DOHH2 (cell line): Measurements from ENCODE around the gene CCR7.

Experiments used
- H3F3A ChIP-seq: fragments of 200-600 bp; sonication (generic), shearing (Covaris generic); 2 replicates; pipeline ENCODE4 v1.6.0; 2016; ENCODE audit warnings: antibody characterized with exemption, mild to moderate bottlenecking; ENCODE audit not compliant: control insufficient read depth, insufficient read depth
- H3K27ac ChIP-seq: fragments of 200-600 bp; sonication (generic); 2 replicates; pipeline ENCODE4 v1.5.1; 2014; ENCODE audit warnings: low read depth, mild to moderate bottlenecking, low read length, moderate library complexity
- H3K27me3 ChIP-seq: fragments of 200-600 bp; sonication (generic); 2 replicates; pipeline ENCODE4 v1.6.1; 2014; ENCODE audit warnings: mild to moderate bottlenecking, low read length, mixed read lengths; ENCODE audit not compliant: control insufficient read depth
- H3K36me3 ChIP-seq: fragments of 200-600 bp; sonication (generic); 2 replicates; pipeline ENCODE4 v1.6.1; 2014; ENCODE audit warnings: mild to moderate bottlenecking, low read length, moderate library complexity, mixed read lengths; ENCODE audit not compliant: control insufficient read depth
- H3K4me1 ChIP-seq: fragments of 200-600 bp; sonication (generic); 2 replicates; pipeline ENCODE4 v1.6.1; 2014; ENCODE audit warnings: mild to moderate bottlenecking, low read length, mixed read lengths; ENCODE audit not compliant: control insufficient read depth
- H3K4me2 ChIP-seq: fragments of 200-600 bp; sonication (generic); 2 replicates; pipeline ENCODE4 v1.6.0; 2014; ENCODE audit warnings: mild to moderate bottlenecking, low read length, moderate library complexity
- H3K4me3 ChIP-seq: fragments of 200-600 bp; sonication (generic); 2 replicates; pipeline ENCODE4 v1.5.1; 2014; ENCODE audit warnings: mild to moderate bottlenecking, low read length, mixed read lengths
- H3K79me2 ChIP-seq: fragments of 200-600 bp; sonication (generic); 2 replicates; pipeline ENCODE4 v1.6.1; 2014; ENCODE audit warnings: mild to moderate bottlenecking, low read length, mixed read lengths; ENCODE audit not compliant: control insufficient read depth
- H3K9me2 ChIP-seq: fragments of 200-600 bp; sonication (generic); replicated peaks from 2 replicates; pipeline ENCODE4 v1.6.1; 2014; ENCODE audit warnings: mild to moderate bottlenecking, low read length, mixed read lengths; ENCODE audit not compliant: control insufficient read depth
- H3K9me3 ChIP-seq: fragments of 200-600 bp; sonication (generic); 2 replicates; pipeline ENCODE4 v1.6.1; 2014; ENCODE audit warnings: antibody characterized with exemption, low read length, mixed read lengths; ENCODE audit not compliant: control insufficient read depth, insufficient read depth
- H4K20me1 ChIP-seq: fragments of 200-600 bp; sonication (generic); 2 replicates; pipeline ENCODE4 v1.6.0; 2014; ENCODE audit warnings: low read depth, mild to moderate bottlenecking, antibody characterized with exemption, low read length, moderate library complexity; ENCODE audit not compliant: control insufficient read depth, insufficient read depth
- CTCF ChIP-seq: fragments of 200-600 bp; sonication (generic); IDR thresholded peaks from one replicate; pipeline ENCODE4 v1.5.1; 2014; ENCODE audit warnings: antibody characterized with exemption, mild to moderate bottlenecking, low read depth, low read length; ENCODE audit not compliant: poor library complexity, severe bottlenecking
- EZH2phosphoT487 ChIP-seq: fragments of 200-600 bp; sonication (generic); IDR thresholded peaks from 2 replicates; pipeline ENCODE4 v1.6.1; 2017; ENCODE audit warnings: borderline replicate concordance, mild to moderate bottlenecking, antibody characterized with exemption, low read length, moderate library complexity, mixed read lengths

CCR7 gene

GRCh38 chr17:40545660-40546059 lies 19.6 kb downstream of the CCR7 start:
- peaks cover 7% of the 10 kb centered on the region; the same call in 1 of the 2 replicates for H3K4me1 ChIP-seq
- no peaks in the 10 kb centered on the region for H3F3A ChIP-seq
- no peaks in the 10 kb centered on the region for H3K79me2 ChIP-seq
- H3K36me3 ChIP-seq = no peaks in the 10 kb centered on the region
- no peak overlapping the region for H3K27ac ChIP-seq
- no peaks in the 10 kb centered on the region for H4K20me1 ChIP-seq
- no peaks in the 10 kb centered on the region for H3K9me2 ChIP-seq
- no peak overlapping the region for H3K4me3 ChIP-seq
- H3K4me2 ChIP-seq = no peak overlapping the region
- TF ChIP-seq CTCF (no peak), EZH2phosphoT487 (no peak)
- no peaks in the 10 kb centered on the region for H3K9me3 ChIP-seq
- peaks cover 7% of the 10 kb centered on the region; the same call in 1 of the 2 replicates for H3K27me3 ChIP-seq

- 0 out of 2 replicates have a peak, but pooled peaks cover 1% of the 10 kb centered on the region for H3K27me3 ChIP-seq
- no peaks in the 10 kb centered on the region for H3F3A ChIP-seq
- H3K4me1 ChIP-seq = peaks cover 7% of the 10 kb centered on the region; the same call in 1 of the 2 replicates
- H3K27ac ChIP-seq = no peak overlapping the region
- TF ChIP-seq EZH2phosphoT487 = no peak
- TF ChIP-seq CTCF = no peak
- no peaks in the 10 kb centered on the region for H3K36me3 ChIP-seq
- no peaks in the 10 kb centered on the region for H3K9me3 ChIP-seq
- no peak overlapping the region for H3K4me3 ChIP-seq
- H3K4me2 ChIP-seq = no peak overlapping the region
- no peaks in the 10 kb centered on the region for H4K20me1 ChIP-seq
- no peaks in the 10 kb centered on the region for H3K79me2 ChIP-seq
- H3K9me2 ChIP-seq = no peaks in the 10 kb centered on the region
Observed at GRCh38 chr17:40542558-40543411, 22.5 kb downstream of the CCR7 start.

GRCh38 chr17:40541873-40542557 lies 23.3 kb downstream of the CCR7 start:
- TF ChIP-seq CTCF (no peak), EZH2phosphoT487 (no peak)
- no peak overlapping the region for H3K27ac ChIP-seq
- no peaks in the 10 kb centered on the region for H3K4me1 ChIP-seq
- H3K27me3 ChIP-seq = peaks cover 1% of the 10 kb centered on the region
- H4K20me1 ChIP-seq = no peaks in the 10 kb centered on the region
- no peaks in the 10 kb centered on the region for H3K79me2 ChIP-seq
- no peaks in the 10 kb centered on the region for H3K9me2 ChIP-seq
- H3K4me2 ChIP-seq = no peak overlapping the region
- no peaks in the 10 kb centered on the region for H3K9me3 ChIP-seq
- no peaks in the 10 kb centered on the region for H3F3A ChIP-seq
- H3K36me3 ChIP-seq = no peaks in the 10 kb centered on the region
- H3K4me3 ChIP-seq = no peak overlapping the region
